ENCODE measurements around the gene NPDC1. TPM values are rescaled to one million over a fixed set of nuclear protein-coding genes. Genes with fewer than 3 reads are reported as not detected.
A peak's percentile ranks its signal among the peaks of the same experiment; 100 is the strongest.

NPDC1 gene
- polyA plus RNA-seq, 2 of the 4 experiments (the other 2 are of a cell fraction): 12.7 to 40.6 TPM

GRCh38 chr9:136992819-136993369 lies 53.1 kb downstream of the NPDC1 start:
- FAIRE-seq: no peak
- ChIA-PET CTCF (interaction anchor here (0.7 to 6.6 kb wide), 15 partner anchors 10 to 244 kb away, joined by 3 to 34 read pairs (median 4); partner anchors contain the start of genes ABCA2 and NPDC1), POLR2A (interaction anchor here (1.4 to 1.9 kb wide), 4 partner anchors 14 to 90 kb away, joined by 3 to 20 read pairs (median 12); no protein-coding TSS in a partner anchor)
- Histone ChIP-seq H3K4me3 (peak overlapping the region; percentile 89), H3K27ac (peak overlapping the region; percentile 91 to 97), H3K9me3 (peaks cover 3% of the 10 kb centered on the region; the same call in 1 of the 3 replicates), H3K4me1 (peaks cover 49% of the 10 kb centered on the region), H3K4me2 (peak overlapping the region; percentile 95)
- ATAC-seq: no peak
- DNase-seq (ENCODE audit: low read depth in 1 of 2, low spot score in 1 of 2): no peak
- no peak for TF ChIP-seq CTCF (IDR thresholded peaks at IDR 0.05)
- TF ChIP-seq BCL3 (IDR thresholded peaks at IDR 0.05): no peak
- no peak for TF ChIP-seq KDM5A (IDR thresholded peaks at IDR 0.05)
- no peak for TF ChIP-seq SMC3 (IDR thresholded peaks at IDR 0.05)
- TF ChIP-seq MAFK (IDR thresholded peaks at IDR 0.05; ENCODE audit: partially characterized antibody): no peak
- no peak for TF ChIP-seq HMGXB4 (CRISPR knock-in tag; IDR thresholded peaks at IDR 0.05; ENCODE audit: borderline replicate concordance)
- TF ChIP-seq PHF8 (IDR thresholded peaks at IDR 0.05; ENCODE audit: borderline replicate concordance, low read depth): no peak
- no peak for TF ChIP-seq FOSL2 (IDR thresholded peaks at IDR 0.05)
- no peak for TF ChIP-seq FOSL2 (CRISPR knock-in tag; IDR thresholded peaks at IDR 0.05)
- TF ChIP-seq REST (IDR thresholded peaks at IDR 0.05): no peak
- TF ChIP-seq USF2 (IDR thresholded peaks at IDR 0.05): no peak
- no peak for TF ChIP-seq CHD4 (IDR thresholded peaks at IDR 0.05; ENCODE audit: borderline replicate concordance)
- no peak for TF ChIP-seq POLR2AphosphoS2 (conservative IDR thresholded peaks at IDR 0.05; ENCODE audit: low read length)
- TF ChIP-seq KDM1A (IDR thresholded peaks at IDR 0.05; ENCODE audit: low read depth): no peak
- no peak for TF ChIP-seq MAZ (IDR thresholded peaks at IDR 0.05; ENCODE audit: borderline replicate concordance, low read depth, low read length)
- no peak for TF ChIP-seq EHF (CRISPR knock-in tag; IDR thresholded peaks at IDR 0.05)
- TF ChIP-seq ZNF302 (CRISPR knock-in tag; IDR thresholded peaks at IDR 0.05): no peak
- no peak for TF ChIP-seq MYC (IDR thresholded peaks at IDR 0.05; ENCODE audit: borderline replicate concordance, low read length)
- TF ChIP-seq EHMT2 (IDR thresholded peaks at IDR 0.05; ENCODE audit: low read depth): no peak
- no peak for TF ChIP-seq NFE2L2 (conservative IDR thresholded peaks at IDR 0.05; ENCODE audit: low read length)
- 25% methylated on average over 12 of the region's 18 CpGs for WGBS (ENCODE audit: missing lambda C conversion rate)
